Suppressor macrophage treated with lipopolysaccharide for 4 hours (primary cell): ENCODE data around the gene HMX1.

Source experiments
- DNase-seq: peaks from one replicate; pipeline ENCODE4 v3.0.0-alpha.2; 2020

Gene HMX1

DNA sequence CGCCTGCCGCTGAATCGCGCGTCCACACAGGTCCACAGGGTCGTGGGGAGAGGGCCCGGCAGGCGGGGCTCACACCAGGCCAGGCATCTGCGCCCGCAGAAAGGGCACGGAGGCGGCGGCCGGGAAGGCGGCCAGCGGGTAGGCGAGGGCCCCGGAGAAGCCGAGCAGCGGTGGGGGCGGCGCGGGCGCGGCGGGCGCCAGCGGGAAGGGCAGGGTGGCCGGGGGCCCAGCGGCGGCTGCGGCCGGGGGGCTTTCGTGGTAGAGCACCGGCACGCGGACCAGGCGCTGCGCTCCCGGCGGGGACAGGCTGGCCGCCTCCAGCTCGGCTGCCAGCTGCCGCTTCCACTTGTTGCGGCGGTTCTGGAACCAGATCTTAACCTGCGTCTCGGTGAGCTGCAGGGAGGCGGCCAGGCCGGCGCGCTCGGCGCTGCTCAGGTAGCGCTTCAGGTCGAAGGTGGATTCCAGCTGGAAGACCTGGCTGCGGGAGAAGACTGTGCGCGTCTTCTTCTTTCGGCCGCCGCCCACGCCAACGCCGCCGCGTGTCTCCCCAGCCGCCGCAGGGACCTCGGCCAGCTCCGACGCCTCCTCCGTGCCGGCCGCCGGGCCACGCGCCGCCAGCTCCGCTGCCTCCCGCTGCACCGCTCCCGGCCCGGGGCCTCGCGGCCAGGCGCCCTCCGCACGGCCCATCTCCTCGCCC lies 3.9 kb downstream of the HMX1 start:
- no peak for DNase-seq

DNA sequence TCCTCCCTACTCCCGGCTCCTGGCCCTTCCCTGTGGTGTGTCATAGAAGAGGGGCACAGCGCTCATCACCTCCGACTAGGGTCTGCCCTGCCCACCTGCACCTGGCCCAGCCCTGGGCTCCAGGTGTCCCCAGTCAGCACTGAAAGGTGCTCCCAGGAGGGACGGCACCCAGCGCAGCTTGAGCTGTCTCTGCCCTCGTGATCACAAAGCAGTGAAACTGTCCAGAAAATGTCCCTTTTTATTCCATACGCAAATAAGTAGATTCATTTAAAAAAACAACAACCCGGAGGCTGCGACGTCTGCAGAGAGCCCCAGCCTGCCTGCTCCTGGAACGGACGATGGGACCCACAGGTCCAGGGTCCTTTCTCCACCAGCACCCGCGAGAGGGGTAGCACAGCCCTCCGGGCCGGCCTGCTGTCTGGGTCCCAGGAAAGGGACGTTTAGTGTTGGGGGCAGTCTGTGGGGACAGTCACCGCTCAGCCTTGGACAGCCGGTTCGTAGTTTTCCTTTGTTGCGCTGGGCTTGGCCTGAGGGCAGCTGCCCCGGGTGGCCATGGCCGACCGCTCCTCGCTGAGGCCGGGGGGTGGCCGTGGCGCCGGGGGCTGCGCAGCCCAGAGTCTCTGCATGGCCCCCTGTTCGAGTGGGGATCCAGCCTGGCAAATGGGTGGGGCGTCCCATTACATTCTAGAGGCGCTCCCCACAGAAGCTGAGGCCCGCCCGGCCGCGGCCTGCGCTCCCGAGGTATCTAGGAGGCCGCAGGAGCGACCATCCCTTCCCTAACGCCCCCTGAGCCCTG lies 4.6 kb downstream of the HMX1 start:
- no peak for DNase-seq

DNA sequence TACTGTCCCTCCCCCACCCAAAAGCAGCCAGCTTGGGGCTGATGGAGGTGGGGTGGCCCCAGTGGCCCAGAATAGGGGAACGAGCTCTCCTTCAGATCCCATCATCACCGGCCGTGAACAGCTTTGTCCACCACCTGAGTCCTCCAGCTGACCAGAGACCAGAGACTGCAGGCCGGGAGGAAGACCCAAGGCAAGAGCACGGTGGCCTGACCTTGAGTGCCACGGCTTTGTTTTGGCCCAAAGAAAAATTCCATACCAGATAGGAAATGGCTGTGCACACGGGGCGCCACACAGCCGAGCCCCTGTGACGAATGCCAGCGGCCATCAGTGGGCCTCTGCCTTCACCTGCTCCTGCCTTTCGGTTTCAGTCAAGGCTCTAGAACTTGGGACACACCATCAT lies 5.2 kb downstream of the HMX1 start:
- no peak for DNase-seq

DNA sequence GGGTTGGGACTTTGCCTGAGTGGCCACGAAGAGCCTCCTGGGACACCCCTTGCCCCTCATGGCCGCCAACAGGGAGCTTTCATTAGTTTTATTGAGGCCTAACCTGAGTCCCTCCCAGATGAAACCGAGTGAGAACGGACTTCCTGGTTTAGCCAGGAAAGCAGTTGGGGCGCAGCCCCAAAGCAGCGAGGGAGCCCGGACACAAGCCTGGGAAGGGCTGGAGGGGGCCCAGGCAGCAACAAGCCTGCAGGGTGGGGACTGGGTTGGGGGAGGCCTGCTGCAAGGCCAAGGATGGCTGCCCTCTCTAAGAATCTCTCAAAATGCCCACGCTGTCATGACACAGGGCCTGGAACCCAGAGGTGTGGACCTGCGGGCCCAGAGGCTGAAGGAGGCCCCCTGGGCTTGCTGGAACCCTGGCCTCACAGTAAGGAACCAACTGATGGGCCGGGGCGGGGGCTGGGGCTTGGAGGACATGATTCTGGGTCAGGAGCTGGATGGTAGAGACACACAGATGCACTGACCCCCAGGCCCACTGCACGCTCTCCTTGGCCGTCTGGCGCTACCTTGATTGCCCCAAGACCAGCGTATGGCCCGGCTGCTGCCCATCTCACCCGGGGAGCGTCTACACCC lies 5.8 kb downstream of the HMX1 start:
- DNase-seq = no peak

DNA sequence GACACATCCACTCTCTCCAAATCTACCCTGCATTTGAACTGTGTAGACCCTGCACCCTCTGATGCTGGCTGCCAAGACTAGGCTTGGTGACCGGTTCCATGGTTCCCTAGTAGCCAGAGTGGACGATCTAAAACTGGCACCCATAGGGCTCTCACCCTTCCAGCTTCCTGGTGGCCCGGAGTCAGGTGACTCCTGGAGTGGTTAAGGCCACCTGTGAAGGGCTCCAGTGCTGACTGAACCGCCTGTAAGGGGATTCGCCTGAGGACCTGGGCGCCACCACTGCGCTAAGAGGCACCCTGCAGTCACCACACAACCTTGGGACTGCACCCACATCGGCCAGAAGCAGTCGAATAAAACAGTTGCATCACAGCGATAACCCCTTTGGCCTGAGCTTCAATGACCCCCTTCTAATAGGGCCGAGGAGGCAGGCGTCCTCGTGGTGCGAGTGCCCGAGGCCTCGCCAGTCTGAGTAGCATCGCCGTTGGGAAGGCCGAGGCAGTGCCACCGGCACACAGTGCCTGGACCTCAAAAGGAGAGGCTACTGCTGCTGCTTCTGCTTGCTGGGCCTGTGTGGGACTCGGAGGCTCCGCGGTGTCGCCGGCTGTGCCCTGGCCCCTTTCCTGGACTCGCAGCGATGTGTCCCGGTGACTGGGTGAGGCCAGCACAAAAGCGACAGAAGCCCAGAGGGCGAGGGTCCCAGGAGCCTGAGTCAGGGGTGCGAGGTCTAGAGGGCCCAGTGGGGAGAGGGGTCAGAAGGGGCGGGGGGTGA lies 6.5 kb downstream of the HMX1 start:
- DNase-seq = no peak

DNA sequence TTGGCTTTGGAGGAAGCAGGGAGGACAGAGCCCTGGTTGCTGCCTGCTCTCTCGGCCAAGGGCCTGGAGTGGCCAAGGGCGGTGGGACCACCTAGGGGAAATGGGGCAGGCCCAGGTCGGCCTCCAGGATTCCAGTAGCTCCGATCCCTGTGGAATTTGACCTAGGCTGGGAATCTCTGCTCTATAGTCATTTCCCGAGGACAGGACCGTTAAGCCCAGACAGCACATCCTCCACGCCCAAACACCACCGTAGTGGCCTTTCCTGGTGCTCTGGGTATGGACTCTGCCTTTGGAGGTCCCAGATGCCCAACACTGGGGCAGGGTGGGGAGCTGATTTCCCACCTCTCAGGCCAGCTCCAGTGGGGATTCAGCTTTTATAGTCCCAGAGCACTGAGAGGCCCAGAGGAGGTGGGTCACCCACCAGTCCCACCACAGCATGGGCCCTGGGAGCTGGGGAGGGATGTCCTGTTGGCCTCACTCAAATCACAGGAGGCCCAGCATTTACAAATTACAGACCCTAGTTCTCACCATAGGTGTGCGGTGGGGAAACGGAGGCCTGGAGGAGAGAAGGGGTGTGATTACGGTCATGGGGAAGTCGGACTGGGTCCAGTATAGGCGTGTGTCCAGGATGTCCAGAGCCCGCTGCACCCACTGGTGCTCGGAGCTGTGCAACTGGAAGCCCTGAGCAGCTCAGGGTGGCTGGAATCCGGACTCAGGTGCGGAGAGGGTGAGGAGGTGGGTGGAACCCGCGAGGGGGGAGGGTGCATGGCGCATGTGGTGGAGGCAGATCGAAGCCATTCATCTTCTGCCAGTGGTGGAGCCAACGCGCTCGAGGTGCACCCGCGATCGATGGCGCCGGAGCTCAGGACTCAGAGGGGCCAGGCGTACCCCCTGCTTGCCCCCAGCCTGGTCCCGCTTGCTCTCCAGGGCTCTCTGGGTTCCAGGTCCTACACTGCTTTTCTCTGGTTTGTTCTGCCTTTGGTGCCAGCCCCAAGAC lies 7.7 kb downstream of the HMX1 start:
- DNase-seq = no peak

DNA sequence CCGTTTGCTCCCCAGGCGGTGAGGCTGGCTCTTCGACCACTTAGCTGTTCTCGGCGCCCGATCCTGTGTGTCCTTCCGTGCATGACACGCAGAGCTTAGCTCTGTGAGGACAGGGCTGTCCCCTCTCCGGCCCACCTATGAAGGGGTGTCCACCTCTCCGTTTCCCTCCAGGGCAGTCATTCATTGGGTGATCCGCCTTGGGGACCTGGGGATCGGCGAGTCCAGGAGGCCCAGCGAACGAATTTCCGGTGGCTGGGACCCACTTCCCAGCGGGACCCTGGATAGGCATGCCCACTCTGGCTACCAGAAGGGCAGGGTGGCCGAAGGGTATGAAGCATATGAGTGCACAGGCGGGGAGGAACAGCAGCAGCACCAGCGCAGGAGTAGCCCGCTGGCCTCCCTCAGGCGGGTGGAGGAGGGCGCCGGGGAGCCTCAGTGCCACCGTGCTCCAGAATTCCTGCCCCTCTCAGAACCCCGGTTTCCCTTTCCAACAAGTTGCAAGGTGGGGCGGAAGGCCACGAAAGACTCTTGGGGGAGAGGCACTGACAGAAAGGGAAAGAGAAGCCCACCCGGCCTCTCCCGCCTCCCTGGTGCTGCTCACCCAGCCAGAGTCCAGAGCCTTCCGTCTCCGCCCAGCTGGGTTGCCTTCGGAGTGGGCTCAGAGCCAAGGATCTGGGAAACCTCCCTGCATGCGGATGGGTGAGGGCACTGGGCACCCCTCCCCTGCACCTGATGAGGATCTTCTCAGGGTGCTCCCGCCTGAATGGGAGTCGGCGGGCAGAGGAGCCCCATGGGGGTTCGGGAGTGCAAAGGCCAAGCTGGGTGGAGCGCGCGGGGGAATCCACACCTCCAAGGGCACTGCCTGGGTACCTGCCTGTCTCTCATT lies 8.6 kb downstream of the HMX1 start:
- no peak for DNase-seq

DNA sequence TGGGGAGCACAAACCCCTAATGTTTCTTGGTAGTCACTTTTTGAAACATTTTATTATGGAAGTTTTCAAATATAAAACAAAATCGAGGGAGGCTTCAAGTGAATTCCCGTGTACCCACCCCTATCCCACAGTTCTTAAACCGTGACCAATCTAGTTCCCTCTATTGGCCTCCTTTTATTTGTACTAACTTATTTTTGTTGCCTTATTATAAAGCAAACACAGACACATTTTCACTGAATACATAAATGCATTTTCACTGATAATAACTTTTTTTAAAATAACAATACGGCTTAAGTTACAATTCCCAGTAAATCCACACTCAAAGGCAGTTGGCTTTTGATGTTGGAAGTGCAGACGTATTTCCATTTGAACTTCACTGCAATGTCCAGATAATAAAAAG lies 9.3 kb downstream of the HMX1 start:
- no peak for DNase-seq

DNA sequence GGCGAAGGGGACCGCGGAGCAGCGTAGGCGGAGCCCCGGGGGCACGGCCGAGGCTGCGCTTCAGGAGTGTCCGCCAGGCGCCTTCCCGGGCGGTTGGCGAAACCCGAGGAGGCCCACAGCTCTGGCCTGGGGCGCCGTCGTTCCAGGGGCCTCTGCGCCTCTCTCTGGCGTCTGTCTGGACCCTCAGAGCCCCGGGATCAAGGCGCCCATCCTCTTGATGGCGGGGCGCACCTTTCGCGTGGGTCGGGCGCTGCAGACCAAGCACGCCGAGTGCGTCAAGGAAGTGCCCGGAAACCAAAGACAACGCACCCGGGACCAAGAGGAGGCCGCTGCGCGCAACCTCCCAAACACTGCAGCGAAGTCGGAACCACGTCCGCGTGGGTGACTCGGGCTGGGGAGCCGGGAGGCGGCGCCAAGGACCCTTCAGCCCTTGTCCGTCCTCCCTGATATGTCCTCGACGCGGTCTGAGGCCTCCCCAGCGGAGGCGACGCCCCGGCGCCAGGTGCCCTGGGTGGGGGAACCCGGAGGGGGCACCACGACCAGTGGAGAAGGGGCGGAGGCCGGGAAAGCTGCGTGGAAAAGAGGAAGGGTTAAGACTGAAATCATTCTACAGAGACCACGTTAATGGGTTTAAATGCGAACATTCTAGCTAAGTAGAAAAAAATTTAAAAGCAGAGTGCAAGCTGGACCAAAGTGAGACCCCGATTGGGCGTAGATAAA lies 9.9 kb downstream of the HMX1 start:
- DNase-seq = no peak

DNA sequence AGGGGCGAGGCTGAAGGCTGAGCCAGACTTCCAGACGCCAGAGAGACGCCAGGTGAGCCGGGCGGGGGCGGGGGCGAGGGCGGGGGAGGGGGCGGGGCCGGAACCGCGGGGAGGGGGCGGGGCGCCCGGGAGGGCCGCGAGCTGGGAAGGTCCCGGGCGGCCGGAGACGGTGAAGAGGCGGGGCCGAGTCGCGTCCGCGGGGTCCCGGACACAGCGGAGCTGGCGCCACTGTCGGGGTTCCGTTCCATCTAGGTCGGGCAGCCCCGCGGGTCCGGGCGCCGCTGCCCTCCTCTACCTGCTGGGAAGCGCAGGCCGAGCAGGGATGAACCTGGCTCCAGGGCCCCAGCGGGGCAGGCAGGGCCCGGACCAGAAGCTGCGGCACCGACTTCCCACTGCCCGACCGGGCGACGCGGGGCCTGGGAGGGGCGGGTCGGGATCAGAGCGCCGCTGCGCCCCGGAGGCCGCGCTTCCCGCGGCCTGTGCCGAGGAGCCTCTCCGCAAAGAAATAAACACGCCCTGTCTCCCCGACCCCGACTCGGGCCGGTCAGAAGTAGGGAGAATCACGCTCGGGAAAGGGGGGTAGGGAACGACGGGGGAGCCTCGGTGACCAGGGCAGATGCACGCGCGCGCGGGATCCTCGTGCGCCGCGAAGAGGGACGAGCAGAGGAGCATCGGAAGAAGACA lies 10.6 kb downstream of the HMX1 start:
- DNase-seq = no peak

DNA sequence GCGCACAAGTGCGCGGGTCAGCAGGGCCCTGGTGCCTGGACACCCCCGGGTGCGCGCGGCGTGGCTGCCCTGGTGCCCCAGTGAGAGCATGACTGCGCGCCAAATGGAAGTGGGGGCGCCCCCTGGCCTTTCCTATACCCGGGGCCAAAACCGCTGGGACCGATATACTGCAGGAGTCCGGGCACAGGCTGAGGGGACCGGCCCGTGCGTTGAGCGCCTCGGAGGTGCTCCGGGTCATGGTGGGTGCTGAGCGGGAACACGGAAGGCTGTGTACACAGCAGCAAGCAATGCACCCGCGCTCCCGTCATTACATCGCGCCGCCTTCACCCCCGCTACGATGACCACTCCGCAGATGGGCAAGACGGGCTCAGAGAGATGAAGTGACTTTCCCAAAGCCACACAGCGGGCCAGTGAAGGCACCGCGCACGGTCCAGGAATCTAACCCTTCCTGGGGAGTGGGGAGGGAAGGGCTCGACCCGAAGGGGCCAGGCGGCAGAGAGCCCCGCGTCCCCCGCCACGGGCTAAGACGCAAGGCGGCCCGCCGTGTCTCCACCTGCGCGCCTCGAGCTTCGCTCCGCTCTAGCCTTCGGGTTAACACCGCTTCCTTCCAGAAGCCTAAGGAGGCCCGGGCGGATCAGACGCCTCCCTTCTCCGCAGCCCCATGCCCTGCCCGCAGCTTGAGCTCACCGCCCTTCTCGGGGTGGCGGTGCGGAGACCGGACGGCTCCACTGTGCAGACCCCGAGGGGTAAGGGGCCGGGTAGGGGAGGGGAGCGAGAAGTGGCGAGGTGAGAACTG lies 11.3 kb downstream of the HMX1 start:
- DNase-seq = no peak

DNA sequence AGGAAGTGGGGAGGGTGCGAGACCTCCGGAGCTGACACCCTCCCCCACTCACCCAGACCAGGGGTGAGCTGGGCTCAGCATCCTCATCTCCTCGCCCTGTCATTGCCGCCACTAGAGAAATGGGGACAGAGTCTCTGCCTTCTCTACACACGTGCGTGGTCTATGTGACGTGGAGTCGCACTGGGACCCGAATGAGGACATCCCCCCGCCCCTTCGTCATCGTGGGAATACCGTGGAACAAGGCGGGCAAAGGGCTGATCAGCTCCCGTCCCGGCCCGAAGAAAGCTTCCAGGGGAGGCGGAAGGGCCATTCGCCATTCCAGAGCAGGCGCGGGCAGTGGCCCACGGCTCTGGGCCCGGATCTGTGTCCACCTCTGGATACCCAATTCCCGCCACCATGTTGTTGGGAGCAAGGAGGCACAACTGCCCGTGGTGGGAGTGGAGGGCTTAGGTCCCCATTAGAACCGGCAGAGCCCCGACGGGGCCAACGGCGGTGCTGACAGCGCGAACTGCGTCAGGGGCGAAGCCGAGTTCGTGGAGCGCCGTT lies 12.0 kb downstream of the HMX1 start:
- DNase-seq = no peak

DNA sequence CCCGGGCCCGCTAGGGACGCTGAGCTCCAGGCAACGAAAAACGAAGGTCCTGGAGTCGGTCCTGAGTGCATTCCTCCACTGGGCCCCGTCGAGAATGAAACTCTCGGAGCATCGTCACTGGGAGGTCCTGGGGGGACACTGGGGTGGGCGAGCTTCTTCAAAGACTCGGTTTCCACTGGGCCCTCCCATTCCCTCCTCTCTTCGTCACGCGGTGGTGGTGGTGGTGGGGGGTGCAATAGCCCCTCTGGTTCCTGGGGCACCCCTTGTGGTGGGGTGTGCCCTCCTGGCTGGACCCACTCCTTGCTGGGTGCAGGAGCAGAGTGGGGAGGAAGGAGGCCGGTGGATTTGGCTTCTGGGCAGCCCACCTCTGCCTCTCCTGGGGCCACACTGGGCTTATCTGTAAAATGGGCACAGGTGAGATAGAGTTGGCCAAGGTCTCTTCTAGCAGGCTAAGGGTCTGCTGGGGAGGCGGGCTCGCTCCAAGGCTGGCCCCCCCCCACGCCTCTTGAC lies 12.9 kb downstream of the HMX1 start:
- DNase-seq = no peak

DNA sequence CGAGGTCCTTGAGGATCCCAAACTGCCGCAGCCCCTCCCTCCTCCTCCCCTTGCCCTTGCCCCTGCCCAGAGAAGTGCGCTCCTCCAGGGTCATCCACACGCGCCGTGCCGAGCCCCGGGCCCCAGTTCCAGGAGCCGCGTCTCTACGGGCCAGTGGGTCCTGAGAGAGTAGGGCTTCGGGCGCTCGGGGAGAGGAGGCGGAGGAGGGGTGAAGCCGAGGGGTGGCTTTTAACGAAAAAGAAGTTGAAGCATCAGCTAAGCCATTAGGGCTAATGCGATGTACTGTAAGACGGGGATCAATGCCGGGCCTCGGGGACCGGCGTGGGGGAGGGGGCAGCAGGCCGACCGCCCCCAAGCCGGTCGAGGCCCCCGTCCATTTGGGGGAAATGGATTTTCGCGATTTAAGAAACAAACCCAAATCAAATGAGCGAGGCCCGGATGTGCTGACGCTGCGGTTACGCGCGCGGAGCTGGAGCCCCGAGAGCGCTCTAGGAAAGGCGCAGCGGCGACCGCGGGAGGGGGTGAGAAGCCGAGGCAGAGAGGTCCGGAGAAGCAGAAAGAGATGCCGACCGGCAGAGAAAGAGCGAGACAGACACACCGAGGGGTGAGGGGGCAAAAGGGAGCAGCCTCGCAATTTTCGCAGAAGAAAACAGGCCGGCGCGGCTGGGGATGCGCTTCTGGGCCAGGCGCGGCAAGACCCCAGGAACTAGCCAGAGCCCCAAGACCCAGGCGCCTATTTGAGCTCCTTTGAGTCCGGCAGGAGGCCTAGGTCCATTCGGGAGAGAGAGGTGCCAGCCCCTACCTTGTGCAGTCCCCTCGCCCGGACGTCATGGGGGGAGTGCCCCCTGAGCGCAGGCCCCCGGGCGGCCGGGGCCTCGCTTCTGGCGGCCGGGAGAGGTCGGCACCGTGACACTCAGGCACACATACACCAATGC lies 13.6 kb downstream of the HMX1 start:
- no peak for DNase-seq

DNA sequence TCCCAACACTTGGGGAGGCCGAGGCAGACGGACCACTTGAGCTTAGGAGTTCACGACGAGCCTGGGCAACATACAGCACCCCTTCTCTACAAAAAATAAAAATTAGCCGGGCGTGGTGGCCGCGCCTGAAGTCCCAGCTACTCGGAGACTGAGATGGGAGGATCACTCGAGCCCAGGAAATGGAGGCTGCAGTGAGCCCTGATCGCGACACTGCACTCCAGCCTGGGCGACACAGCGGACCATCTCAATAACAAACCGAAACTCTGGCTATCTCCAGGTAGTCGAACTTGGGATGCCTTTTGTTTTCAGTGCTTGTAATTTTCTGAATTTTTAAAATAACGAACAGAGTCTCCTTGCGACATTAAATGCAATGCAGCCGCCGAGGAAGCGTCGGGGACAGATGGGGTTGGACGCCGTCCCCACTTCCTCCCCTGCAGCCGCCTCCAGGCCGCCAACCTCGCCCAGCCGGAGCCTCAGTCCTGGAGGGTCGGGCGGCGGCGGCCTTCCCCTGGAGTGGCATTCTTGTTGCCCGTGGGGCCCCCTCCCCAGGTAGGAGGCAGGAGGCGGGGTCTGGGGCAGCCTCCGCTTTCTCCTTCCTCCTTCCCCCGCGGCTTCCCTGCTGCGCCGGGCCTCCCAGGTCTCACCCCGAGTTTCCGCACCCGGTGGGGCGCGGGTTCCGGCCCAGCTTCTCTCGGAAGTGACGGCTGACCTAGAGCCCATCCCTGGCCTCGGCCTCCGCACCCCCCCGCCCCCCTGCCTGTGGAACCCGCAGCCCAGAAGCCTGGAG lies 14.6 kb downstream of the HMX1 start:
- no peak for DNase-seq

DNA sequence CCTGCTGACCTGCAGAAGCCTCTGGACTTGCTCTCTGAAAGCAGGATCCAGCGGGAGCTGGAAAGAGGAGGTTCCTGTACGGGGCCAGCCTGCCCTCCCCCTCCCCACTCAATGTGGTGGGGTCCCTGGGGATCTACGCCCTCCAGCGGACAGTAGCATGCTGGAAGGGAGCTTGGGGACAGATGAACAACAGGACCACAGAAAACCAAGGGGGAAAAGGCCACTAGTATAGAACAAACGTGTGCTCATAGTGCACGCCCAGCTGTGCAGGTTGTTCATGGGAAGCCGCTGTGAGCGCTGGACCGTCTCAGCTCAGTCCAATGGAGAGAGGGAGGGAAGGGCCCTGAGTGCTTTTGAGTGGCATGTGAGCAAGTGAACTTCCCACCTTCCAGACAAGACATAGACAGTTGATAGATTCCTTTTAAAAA lies 15.8 kb downstream of the HMX1 start:
- DNase-seq = no peak
